ENCODE results near the gene MUC5B. TPM values are rescaled to one million over a fixed set of nuclear protein-coding genes. Genes with fewer than 3 reads are reported as not detected.
"Not testable (repeated sequence)": the region's sequence is repeated elsewhere in the genome, so short reads cannot be mapped to it uniquely, and the experiment has no call there.

MUC5B gene
- total RNA-seq, 1 donor from 2014 or later, result not detected

DNA sequence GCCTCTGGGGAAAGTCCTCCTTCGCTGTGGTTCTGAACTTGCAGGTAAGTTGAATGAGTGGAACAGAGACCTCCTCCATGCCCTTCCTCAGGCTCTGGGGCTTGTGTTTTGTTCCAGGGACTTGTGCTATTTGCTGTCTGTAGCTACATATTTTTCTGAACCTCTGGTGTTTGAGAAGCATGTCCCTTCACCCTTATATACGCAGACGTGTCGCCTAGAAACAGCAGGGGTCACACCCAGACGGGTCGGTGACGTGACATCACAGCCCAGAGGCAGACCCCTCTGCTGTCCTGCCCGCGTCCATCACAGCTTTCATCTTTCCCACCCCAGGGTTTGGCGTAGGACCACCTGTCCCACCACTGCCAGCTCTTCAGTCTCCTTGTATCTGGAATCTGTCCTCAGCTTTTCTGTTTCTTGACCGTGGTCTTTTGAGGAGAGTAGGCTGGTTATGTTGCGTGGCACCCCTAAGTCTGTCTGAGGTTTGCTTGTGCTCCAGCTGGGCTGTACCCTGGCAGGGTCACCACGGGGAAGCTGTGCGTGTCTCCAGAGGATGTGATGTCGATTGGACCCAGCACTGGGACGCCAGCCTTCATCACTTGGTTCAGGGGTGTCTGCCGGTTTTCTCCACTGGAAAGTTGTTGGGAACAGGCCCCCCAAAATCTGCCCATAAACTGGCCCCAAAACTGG, 13.4 kb upstream of the MUC5B start:
- intact Hi-C loops (cut with micrococcal nuclease), result loop anchor here (10.0 kb wide), 1 partner anchor 305 kb away; no protein-coding TSS in a partner anchor
- no peak for TF ChIP-seq CTCF (IDR thresholded peaks at IDR 0.05; ENCODE audit: borderline replicate concordance)

DNA sequence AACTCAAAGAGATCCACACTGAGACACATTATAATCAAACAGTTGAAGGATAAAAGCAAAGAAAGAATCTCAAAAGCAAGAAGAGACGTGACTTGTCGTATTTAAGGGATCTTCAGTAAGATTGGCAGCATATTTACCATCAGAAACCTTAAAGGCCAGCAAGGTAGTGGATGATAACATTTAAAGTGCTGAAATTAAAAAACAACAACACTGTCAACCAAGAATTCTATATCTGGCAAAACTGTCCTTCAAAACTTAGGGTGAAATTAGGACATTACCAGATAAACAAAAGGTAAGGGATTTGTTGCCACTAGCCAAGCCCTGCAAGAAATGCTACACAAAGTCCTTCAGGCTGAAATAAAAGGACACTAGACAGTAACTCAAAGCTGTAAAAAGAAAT, 11.0 kb upstream of the MUC5B start:
- Histone ChIP-seq H3K4me1 (no peaks in the 10 kb centered on the region), H3K9me3 (replicated peaks) (peaks cover 51% of the 10 kb centered on the region), H3K27me3 (ENCODE audit: low read depth) (peaks cover 41% of the 10 kb centered on the region), H3K27ac (replicated peaks) (no peak overlapping the region), H3K36me3 (no peaks in the 10 kb centered on the region), H3K4me3 (no peak overlapping the region)
- intact Hi-C loops (cut with micrococcal nuclease), result no loop called here
- no peak for DNase-seq
- no peak for TF ChIP-seq CTCF (IDR thresholded peaks at IDR 0.05; ENCODE audit: borderline replicate concordance)

More for the DNA sequence above, 13.4 kb upstream of the MUC5B start:
- Histone ChIP-seq H3K36me3 (no peaks in the 10 kb centered on the region), H3K4me1 (no peaks in the 10 kb centered on the region), H3K4me3 (no peak overlapping the region), H3K27me3 (ENCODE audit: low read depth) (peaks cover 45% of the 10 kb centered on the region), H3K9me3 (replicated peaks) (peaks cover 47% of the 10 kb centered on the region), H3K27ac (replicated peaks) (no peak overlapping the region)
- no peak for DNase-seq

DNA sequence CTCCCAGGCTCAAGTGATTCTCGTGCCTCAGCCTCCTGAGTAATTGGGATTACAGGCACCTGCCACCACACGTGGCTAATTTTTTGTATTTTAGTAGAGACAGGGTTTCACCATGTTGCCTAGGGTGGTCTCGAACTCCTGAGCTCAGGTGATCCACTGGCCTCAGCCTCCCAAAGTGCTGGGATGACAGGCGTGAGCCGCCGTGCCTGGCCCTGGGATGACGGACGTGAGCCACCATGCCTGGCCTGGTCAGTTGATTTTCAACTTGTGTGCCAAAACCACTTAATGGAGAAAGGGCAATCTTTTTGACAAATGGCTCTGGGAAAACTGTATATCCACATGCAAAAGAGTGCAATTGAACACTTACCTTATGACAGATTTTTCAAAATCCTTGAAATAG, 7.0 kb upstream of the MUC5B start:
- intact Hi-C loops (cut with micrococcal nuclease); H3K4me1 ChIP-seq; DNase-seq; H3K4me3 ChIP-seq; H3K27ac ChIP-seq (replicated peaks); H3K36me3 ChIP-seq: not testable (repeated sequence)
- Histone ChIP-seq H3K9me3 (replicated peaks) (peaks cover 40% of the 10 kb centered on the region), H3K27me3 (ENCODE audit: low read depth) (peaks cover 50% of the 10 kb centered on the region)

DNA sequence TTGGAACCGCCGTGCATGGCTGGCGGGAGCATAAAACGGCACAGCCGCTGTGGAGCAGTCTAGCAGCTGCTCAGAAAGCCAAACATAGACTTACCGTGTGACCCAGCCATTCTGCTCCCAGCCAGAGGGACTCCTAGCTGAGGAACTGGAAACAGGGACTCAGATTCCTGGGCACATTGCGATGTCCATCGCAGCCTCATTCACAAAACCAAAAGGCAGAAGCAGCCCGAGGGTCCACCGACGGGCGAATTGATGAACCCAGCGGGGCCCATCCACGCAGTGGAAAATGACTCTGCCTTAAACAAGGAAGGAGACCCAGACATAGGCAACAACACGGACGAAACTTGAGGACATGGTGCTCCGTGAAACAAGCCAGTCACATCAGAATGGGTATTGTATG, 5.7 kb upstream of the MUC5B start:
- no peaks in the 10 kb centered on the region for H3K36me3 ChIP-seq

GRCh38 chr11:1218256-1218787, 4.5 kb upstream of the MUC5B start:
- H3K27ac ChIP-seq (replicated peaks), result no peak overlapping the region
- intact Hi-C loops (cut with micrococcal nuclease), result no loop called here
- peaks cover 15% of the 10 kb centered on the region for H3K9me3 ChIP-seq (replicated peaks)
- no peak for DNase-seq
- no peak for TF ChIP-seq CTCF (IDR thresholded peaks at IDR 0.05; ENCODE audit: borderline replicate concordance)
- no peaks in the 10 kb centered on the region for H3K4me1 ChIP-seq
- H3K36me3 ChIP-seq, result no peaks in the 10 kb centered on the region
- no peak overlapping the region for H3K4me3 ChIP-seq
- H3K27me3 ChIP-seq (ENCODE audit: low read depth), result peaks cover 75% of the 10 kb centered on the region

More for the DNA sequence above, 5.7 kb upstream of the MUC5B start:
- TF ChIP-seq CTCF (IDR thresholded peaks at IDR 0.05; ENCODE audit: borderline replicate concordance), result no peak
- intact Hi-C loops (cut with micrococcal nuclease), result no loop called here
- H3K4me1 ChIP-seq, result no peaks in the 10 kb centered on the region
- no peak for DNase-seq
- H3K27ac ChIP-seq (replicated peaks), result no peak overlapping the region
- peaks cover 63% of the 10 kb centered on the region for H3K27me3 ChIP-seq (ENCODE audit: low read depth)
- H3K9me3 ChIP-seq (replicated peaks), result peaks cover 27% of the 10 kb centered on the region
- H3K4me3 ChIP-seq, result no peak overlapping the region

- Histone ChIP-seq H3K4me1 (no peaks in the 10 kb centered on the region), H3K9me3 (replicated peaks) (peaks cover 9% of the 10 kb centered on the region), H3K27ac (replicated peaks) (no peak overlapping the region), H3K36me3 (no peaks in the 10 kb centered on the region), H3K27me3 (ENCODE audit: low read depth) (peaks cover 81% of the 10 kb centered on the region), H3K4me3 (no peak overlapping the region)
- no peak for TF ChIP-seq CTCF (IDR thresholded peaks at IDR 0.05; ENCODE audit: borderline replicate concordance)
- DNase-seq, result no peak
- intact Hi-C loops (cut with micrococcal nuclease), result no loop called here
These were observed 3.9 kb upstream of the MUC5B start for GRCh38 chr11:1218788-1219445.
